Neural progenitor cell (in vitro differentiated cells): ENCODE results near the gene PSMG4.

Experiments
- CTCF ChIP-seq: fragments of 200-600 bp; sonication (generic); IDR thresholded peaks from 2 replicates; pipeline ENCODE4 v1.5.1; 2017; ENCODE audit warnings: antibody characterized with exemption, mild to moderate bottlenecking
- EZH2phosphoT487 ChIP-seq: fragments of 200-600 bp; sonication (generic); IDR thresholded peaks from 2 replicates; pipeline ENCODE4 v1.6.1; 2017; ENCODE audit warnings: antibody characterized with exemption

- TF ChIP-seq EZH2phosphoT487: no peak
- TF ChIP-seq CTCF: no peak
Observed at GRCh38 chr6:3217286-3217685, 41.5 kb upstream of the PSMG4 start.
